CD1c-positive myeloid dendritic cell (primary cell): Measurements from ENCODE around the gene ZNF385D.

Experiments used
- DNase-seq: peaks from one replicate; pipeline ENCODE4 v3.0.0-alpha.2; 2016; ENCODE audit errors: extremely low spot score

The ZNF385D gene

GRCh38 chr3:21750831-21751391 lies at the start of gene ZNF385D:
ZNF385D (minus strand) TSS chr3:21751210; CDS start chr3:21750916, 294 bp downstream.
- DNase-seq = no peak

GRCh38 chr3:21798356-21799088 lies 47.5 kb upstream of the ZNF385D start:
- no peak for DNase-seq

DNA sequence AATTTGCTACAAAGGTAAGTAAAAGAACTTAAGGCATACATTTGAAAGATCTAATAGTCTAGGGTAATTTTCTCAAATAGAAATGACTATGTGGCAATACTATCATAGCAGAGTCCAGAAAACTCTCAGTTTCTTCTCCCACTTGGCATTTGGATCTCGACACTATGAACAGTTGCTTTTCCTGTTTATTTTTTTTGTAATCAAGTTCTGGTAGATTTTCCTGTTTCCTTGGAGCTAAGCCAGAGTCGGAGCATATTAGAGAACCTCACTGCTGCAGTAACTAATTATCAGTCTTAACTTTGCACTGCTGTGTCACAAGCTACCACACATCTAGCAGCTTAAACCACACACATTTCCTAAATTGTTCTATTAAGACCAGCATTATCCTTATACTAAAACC lies 44.9 kb upstream of the ZNF385D start:
- no peak for DNase-seq

GRCh38 chr3:21795152-21795837 lies 44.3 kb upstream of the ZNF385D start:
- no peak for DNase-seq

DNA sequence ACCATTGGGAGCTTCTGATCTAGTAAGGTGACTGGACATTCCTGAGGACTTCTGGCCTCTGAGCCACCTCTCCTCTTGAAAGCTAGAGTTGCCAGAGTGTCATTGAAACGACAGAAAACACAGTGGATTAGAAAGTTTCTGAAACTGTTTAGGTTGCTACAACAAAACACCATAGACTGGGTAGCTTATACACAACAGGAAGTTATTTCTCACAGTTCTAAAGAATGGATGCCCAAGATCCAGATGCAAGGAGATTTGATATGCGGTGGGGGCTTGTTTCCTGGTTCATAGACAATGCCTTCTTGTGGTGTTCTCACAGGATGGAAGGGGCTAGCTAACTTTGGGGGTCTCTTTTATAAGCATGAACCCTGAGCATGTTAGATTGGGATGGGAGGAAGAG lies 43.3 kb upstream of the ZNF385D start:
- DNase-seq = no peak

- no peak for DNase-seq
Observed at GRCh38 chr3:21792176-21792575, 41.2 kb upstream of the ZNF385D start.

GRCh38 chr3:21791356-21791755 lies 40.3 kb upstream of the ZNF385D start:
- no peak for DNase-seq

- DNase-seq = no peak
Observed at GRCh38 chr3:21790466-21790865, 39.5 kb upstream of the ZNF385D start.

- DNase-seq = no peak
Observed at GRCh38 chr3:21789730-21790129, 38.7 kb upstream of the ZNF385D start.

GRCh38 chr3:21786438-21786797 lies 35.4 kb upstream of the ZNF385D start:
- no peak for DNase-seq

DNA sequence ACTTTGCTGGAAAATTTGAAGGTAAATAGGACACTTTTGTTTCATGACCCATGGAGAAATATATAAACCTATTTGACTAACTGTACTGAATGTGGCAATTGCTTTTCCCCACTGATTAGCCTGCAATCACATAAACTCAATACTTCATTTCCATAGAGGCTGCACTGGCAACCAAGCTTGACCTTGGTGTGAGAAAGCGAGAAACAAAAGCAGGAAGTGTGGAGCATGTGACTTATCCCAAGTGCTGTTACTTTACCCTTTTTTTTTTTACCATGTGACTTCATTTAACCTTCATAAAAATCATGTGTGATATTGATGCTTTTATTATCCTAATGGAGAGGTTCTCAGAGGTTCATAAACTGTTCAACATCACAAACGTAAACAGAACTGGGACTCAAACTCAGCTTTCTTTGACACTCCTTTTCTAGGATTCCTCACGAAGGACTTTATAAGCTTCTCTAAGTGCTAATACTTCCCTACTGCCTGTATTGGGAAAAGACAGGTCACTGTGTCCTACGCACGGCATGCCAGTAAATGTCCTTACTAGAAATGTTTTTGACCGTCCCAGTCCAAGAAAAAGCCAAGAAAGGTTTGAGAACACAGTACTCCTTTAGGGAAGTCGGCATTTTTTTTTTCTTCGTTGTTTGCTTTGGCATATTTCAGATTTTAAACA lies 34.9 kb upstream of the ZNF385D start:
- no peak for DNase-seq

GRCh38 chr3:21783839-21784238 lies 32.8 kb upstream of the ZNF385D start:
- no peak for DNase-seq

- DNase-seq = no peak
Observed at GRCh38 chr3:21781355-21781754, 30.3 kb upstream of the ZNF385D start.

DNA sequence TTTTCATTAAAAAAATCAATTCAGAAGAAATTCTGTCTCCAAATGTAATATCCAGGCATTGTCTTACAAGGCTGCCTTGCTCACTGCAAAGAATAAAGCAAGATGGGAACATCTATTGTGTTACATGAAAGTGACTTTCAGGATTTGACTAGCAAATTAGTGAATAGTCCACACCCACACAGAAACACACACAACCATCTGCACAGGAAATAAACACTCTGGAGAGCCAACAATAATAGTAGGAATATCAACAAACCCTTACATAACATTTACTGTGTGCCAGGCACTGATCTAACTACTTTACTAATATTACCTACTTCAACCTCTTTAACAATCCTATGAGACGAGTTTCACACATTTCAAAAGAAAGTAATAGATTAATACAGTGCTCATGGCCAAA lies 28.9 kb upstream of the ZNF385D start:
- DNase-seq = no peak

- no peak for DNase-seq
Observed at GRCh38 chr3:21778715-21779114, 27.7 kb upstream of the ZNF385D start.

GRCh38 chr3:21777821-21778220 lies 26.8 kb upstream of the ZNF385D start:
- no peak for DNase-seq

DNA sequence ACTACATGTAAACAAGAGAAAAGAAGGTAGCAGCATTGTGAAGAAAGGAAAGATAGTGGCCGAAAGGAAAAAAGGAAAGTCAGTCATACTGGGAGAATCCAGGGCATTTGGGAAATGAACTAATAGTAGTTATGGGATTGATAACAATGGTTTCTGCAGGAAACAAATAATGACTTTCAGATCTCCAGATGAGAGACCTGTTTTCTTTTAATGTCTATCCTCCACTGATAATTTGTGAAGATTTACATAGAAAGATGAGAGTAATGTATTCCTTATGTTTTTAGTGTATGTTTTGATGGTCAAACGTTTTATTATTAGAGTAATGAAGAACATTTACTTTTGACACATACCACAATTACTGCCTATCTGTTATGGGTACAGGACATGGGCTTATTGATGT lies 15.0 kb upstream of the ZNF385D start:
- no peak for DNase-seq

GRCh38 chr3:21755896-21756295 lies 4.9 kb upstream of the ZNF385D start:
- DNase-seq = no peak

DNA sequence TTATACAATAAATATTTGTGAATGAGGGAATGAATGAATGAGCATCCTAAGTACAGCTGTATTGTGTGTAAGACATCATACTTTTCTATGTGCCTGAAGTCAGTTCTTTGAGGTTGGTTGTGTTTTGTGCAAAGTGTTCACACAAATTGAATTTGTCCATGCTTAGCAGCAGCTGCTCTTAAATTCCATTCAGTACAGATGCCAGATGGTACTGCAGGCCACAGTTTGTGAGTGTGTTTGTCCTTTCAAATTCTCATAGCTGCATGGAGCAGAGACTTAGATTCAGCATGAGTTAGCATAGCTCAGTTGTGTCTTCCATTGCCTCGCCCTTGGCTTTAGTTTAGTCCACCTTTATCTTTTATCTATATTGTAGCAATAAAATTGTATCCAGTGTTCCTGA lies 3.8 kb upstream of the ZNF385D start:
- DNase-seq = no peak

DNA sequence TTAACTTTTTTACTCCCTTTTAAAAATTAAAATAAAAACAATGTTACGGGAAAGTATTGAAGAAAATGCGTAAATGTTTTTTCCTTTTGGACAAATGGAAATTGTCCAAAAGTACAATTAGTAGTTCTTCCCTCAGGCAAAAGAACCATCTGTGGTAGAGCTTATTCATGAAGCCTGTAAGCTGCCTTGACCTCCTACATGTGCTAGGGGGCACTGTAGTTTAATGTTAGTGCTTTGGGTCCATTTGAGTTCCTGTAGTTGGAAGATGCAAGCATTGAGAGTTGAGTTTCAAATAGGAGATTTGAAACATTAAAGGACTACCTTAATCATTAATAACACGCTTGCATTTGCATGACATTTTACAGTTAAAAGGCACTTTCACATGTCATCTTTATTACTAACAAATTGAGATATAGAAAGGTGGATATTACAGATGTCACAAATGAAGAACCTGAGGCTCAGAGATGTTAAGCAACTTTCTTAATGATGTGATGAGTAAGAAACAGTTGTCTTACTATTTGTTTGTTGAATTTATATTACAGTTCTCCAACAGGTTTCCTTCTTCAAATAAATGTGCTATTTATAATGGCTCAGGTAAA lies 1.8 kb upstream of the ZNF385D start:
- DNase-seq = no peak

GRCh38 chr3:21751886-21752285 lies 876 bp upstream of the ZNF385D start:
- DNase-seq = no peak

DNA sequence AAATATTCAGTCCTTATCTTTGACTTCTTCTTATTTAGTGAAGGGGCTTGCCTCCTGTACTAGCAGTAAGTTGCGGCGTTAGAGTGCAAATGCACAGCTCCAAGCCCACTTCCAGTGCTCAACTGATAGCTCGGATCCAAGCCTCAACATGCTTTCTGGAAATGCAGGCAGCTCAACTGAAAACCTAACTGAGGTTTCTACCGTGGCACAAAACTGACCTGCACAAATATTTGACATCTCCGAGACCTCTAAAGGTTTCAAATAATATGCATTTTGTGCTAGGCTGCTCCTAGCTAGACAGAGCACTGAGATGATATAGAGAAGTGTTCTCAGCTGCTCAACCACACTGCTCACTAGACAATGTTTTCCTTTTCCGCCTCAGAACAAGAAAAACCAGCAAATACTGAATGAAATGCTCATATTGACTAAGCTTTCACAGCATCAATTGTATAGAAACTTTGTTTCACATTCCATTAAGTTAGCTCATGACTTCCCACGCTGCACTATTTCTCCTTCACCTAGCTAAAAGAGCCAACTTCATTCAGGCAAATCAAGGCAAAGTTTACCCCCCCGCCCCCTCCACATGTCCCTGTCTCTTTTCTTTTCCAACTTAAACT lies 822 bp downstream of the ZNF385D start:
- DNase-seq = no peak
